Measurements from ENCODE around the gene SGCD. TPM values are rescaled to one million over a fixed set of nuclear protein-coding genes. Genes with fewer than 3 reads are reported as not detected.

SGCD gene
- polyA plus RNA-seq, 4 donors: 0.22 to 7.5 (median 0.62) TPM

GRCh38 chr5:156479849-156480248, 152.9 kb downstream of the SGCD start:
- FAIRE-seq (no peak), DNase-seq (no peak)
- 85 to 94% (median 87%) methylated on average over 1 of the region's 1 CpG for whole genome bisulfite sequencing, 3 donors
- no peak overlapping the region for H3K4me3 ChIP-seq (ENCODE audit: low read depth in 1 of 3, low read length in 3 of 3)
- no peak overlapping the region for H3K27ac ChIP-seq (ENCODE audit: low read depth in 1 of 3, low read length in 2 of 3)
- H3K4me1 ChIP-seq (ENCODE audit: control insufficient read depth in 3 of 3, insufficient read depth in 2 of 3, low read depth in 1 of 3, low read length in 2 of 3): peaks cover 0 to 2% (median 0%) of the 10 kb centered on the region in 3 donors
- no peaks in the 10 kb centered on the region for H3K27me3 ChIP-seq (ENCODE audit: control insufficient read depth in 3 of 3, insufficient read depth in 3 of 3, low read length in 3 of 3)
- peaks cover 0 to 2% of the 10 kb centered on the region in 2 donors for H3K9me3 ChIP-seq (ENCODE audit: control insufficient read depth in 2 of 2, insufficient read depth in 1 of 2, low read depth in 1 of 2, low read length in 1 of 2)
- no peaks in the 10 kb centered on the region for H3K36me3 ChIP-seq (ENCODE audit: control insufficient read depth in 3 of 3, insufficient read depth in 2 of 3, low read depth in 1 of 3, low read length in 3 of 3)

DNA sequence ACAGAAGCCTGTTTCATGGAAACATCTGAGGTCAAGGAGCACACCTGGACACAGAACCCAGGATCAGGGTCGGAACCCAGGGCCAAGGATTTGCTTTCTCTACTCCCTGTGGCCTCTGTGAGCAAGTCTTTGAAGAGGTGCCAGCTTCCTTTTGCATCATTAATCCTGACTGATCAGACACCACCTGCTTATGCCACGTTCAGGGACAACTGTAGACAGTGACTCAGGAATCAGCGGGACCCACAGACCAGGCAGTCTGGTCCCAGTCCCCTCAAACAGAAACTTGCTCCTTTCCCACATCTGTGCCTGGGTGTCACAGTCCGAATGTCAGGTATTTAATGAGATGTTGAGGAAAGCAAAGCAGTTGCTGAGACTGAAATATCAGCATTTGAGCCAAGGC, 154.8 kb downstream of the SGCD start:
- DNase-seq (no peak), FAIRE-seq (no peak)
- Histone ChIP-seq H3K27me3 (ENCODE audit: control insufficient read depth in 3 of 3, insufficient read depth in 3 of 3, low read length in 3 of 3) (no peaks in the 10 kb centered on the region), H3K9me3 (ENCODE audit: control insufficient read depth in 2 of 2, insufficient read depth in 1 of 2, low read depth in 1 of 2, low read length in 1 of 2) (peaks cover 0 to 13% of the 10 kb centered on the region in 2 donors), H3K36me3 (ENCODE audit: control insufficient read depth in 3 of 3, insufficient read depth in 2 of 3, low read depth in 1 of 3, low read length in 3 of 3) (no peaks in the 10 kb centered on the region), H3K4me3 (ENCODE audit: low read depth in 1 of 3, low read length in 3 of 3) (no peak overlapping the region), H3K27ac (ENCODE audit: low read depth in 1 of 3, low read length in 2 of 3) (no peak overlapping the region), H3K4me1 (ENCODE audit: control insufficient read depth in 3 of 3, insufficient read depth in 2 of 3, low read depth in 1 of 3, low read length in 2 of 3) (peaks cover 0 to 2% (median 0%) of the 10 kb centered on the region in 3 donors)
- 38 to 75% (median 45%) methylated on average over 4 of the region's 4 CpGs for whole genome bisulfite sequencing, 3 donors

- Histone ChIP-seq H3K27ac (ENCODE audit: low read depth in 1 of 3, low read length in 2 of 3) (no peak overlapping the region), H3K27me3 (ENCODE audit: control insufficient read depth in 3 of 3, insufficient read depth in 3 of 3, low read length in 3 of 3) (no peaks in the 10 kb centered on the region), H3K4me3 (ENCODE audit: low read depth in 1 of 3, low read length in 3 of 3) (no peak overlapping the region), H3K36me3 (ENCODE audit: control insufficient read depth in 3 of 3, insufficient read depth in 2 of 3, low read depth in 1 of 3, low read length in 3 of 3) (no peaks in the 10 kb centered on the region), H3K4me1 (ENCODE audit: control insufficient read depth in 3 of 3, insufficient read depth in 2 of 3, low read depth in 1 of 3, low read length in 2 of 3) (no peaks in the 10 kb centered on the region), H3K9me3 (ENCODE audit: control insufficient read depth in 2 of 2, insufficient read depth in 1 of 2, low read depth in 1 of 2, low read length in 1 of 2) (peaks cover 0 to 17% of the 10 kb centered on the region in 2 donors)
- DNase-seq (no peak), FAIRE-seq (no peak)
Measured at GRCh38 chr5:156482818-156483217, 155.9 kb downstream of the SGCD start.

- H3K9me3 ChIP-seq (ENCODE audit: control insufficient read depth in 2 of 2, insufficient read depth in 1 of 2, low read depth in 1 of 2, low read length in 1 of 2): peaks cover 0 to 15% of the 10 kb centered on the region in 2 donors
Measured at GRCh38 chr5:156486394-156487238, 159.7 kb downstream of the SGCD start.

DNA sequence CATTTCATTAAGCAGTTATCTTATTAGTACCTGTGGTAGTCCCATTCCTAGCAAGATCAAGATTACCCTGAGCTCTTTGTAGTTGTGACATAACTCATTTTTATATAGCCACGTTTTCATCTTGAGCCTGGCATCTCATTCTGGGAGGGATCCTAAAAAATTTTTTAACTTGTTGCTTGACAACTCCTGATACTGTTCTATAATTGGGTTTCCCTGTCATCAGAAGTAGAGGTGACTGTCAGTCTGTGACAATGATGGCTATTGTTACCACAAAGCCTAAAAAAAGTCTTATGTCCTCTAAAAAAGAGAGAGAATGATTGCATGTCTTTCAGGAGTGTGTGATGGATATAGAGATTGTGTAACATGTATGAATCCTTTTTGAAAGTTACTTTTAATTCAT, 164.8 kb downstream of the SGCD start:
- FAIRE-seq: no peak
- Histone ChIP-seq H3K36me3 (ENCODE audit: control insufficient read depth in 3 of 3, insufficient read depth in 2 of 3, low read depth in 1 of 3, low read length in 3 of 3) (no peaks in the 10 kb centered on the region), H3K9me3 (ENCODE audit: control insufficient read depth in 2 of 2, insufficient read depth in 1 of 2, low read depth in 1 of 2, low read length in 1 of 2) (peaks cover 0 to 3% of the 10 kb centered on the region in 2 donors), H3K4me1 (ENCODE audit: control insufficient read depth in 3 of 3, insufficient read depth in 2 of 3, low read depth in 1 of 3, low read length in 2 of 3) (no peaks in the 10 kb centered on the region), H3K27ac (ENCODE audit: low read depth in 1 of 3, low read length in 2 of 3) (no peak overlapping the region), H3K4me3 (ENCODE audit: low read depth in 1 of 3, low read length in 3 of 3) (no peak overlapping the region), H3K27me3 (ENCODE audit: control insufficient read depth in 3 of 3, insufficient read depth in 3 of 3, low read length in 3 of 3) (no peaks in the 10 kb centered on the region)
- no peak for DNase-seq
- WGBS, 3 donors: 20 to 38% (median 31%) methylated on average over 1 of the region's 1 CpG

More at GRCh38 chr5:156486394-156487238, 159.7 kb downstream of the SGCD start:
- DNase-seq: no peak
- Histone ChIP-seq H3K36me3 (ENCODE audit: control insufficient read depth in 3 of 3, insufficient read depth in 2 of 3, low read depth in 1 of 3, low read length in 3 of 3) (no peaks in the 10 kb centered on the region), H3K4me1 (ENCODE audit: control insufficient read depth in 3 of 3, insufficient read depth in 2 of 3, low read depth in 1 of 3, low read length in 2 of 3) (no peaks in the 10 kb centered on the region), H3K27ac (ENCODE audit: low read depth in 1 of 3, low read length in 2 of 3) (no peak overlapping the region), H3K27me3 (ENCODE audit: control insufficient read depth in 3 of 3, insufficient read depth in 3 of 3, low read length in 3 of 3) (no peaks in the 10 kb centered on the region), H3K4me3 (ENCODE audit: low read depth in 1 of 3, low read length in 3 of 3) (no peak overlapping the region)
- 65 to 82% (median 74%) methylated on average over 2 of the region's 2 CpGs for WGBS, 3 donors
- FAIRE-seq: no peak

GRCh38 chr5:156496291-156496690, 169.3 kb downstream of the SGCD start:
- Histone ChIP-seq H3K27me3 (ENCODE audit: control insufficient read depth in 3 of 3, insufficient read depth in 3 of 3, low read length in 3 of 3) (no peaks in the 10 kb centered on the region), H3K27ac (ENCODE audit: low read depth in 1 of 3, low read length in 2 of 3) (no peak overlapping the region), H3K4me3 (ENCODE audit: low read depth in 1 of 3, low read length in 3 of 3) (no peak overlapping the region), H3K9me3 (ENCODE audit: control insufficient read depth in 2 of 2, insufficient read depth in 1 of 2, low read depth in 1 of 2, low read length in 1 of 2) (no peaks in the 10 kb centered on the region), H3K4me1 (ENCODE audit: control insufficient read depth in 3 of 3, insufficient read depth in 2 of 3, low read depth in 1 of 3, low read length in 2 of 3) (no peaks in the 10 kb centered on the region), H3K36me3 (ENCODE audit: control insufficient read depth in 3 of 3, insufficient read depth in 2 of 3, low read depth in 1 of 3, low read length in 3 of 3) (no peaks in the 10 kb centered on the region)
- WGBS, 3 donors: 46 to 51% (median 49%) methylated on average over 3 of the region's 3 CpGs
- DNase-seq (no peak), FAIRE-seq (no peak)

GRCh38 chr5:156497804-156498208, 170.8 kb downstream of the SGCD start:
- no peak for DNase-seq
- no peaks in the 10 kb centered on the region for H3K4me1 ChIP-seq (ENCODE audit: control insufficient read depth in 3 of 3, insufficient read depth in 2 of 3, low read depth in 1 of 3, low read length in 2 of 3)
- WGBS, 3 donors: 33 to 53% (median 47%) methylated on average over 3 of the region's 3 CpGs
- H3K27ac ChIP-seq (ENCODE audit: low read depth in 1 of 3, low read length in 2 of 3): no peak overlapping the region
- no peaks in the 10 kb centered on the region for H3K36me3 ChIP-seq (ENCODE audit: control insufficient read depth in 3 of 3, insufficient read depth in 2 of 3, low read depth in 1 of 3, low read length in 3 of 3)
- H3K4me3 ChIP-seq (ENCODE audit: low read depth in 1 of 3, low read length in 3 of 3): no peak overlapping the region
- FAIRE-seq: no peak
- H3K9me3 ChIP-seq (ENCODE audit: control insufficient read depth in 2 of 2, insufficient read depth in 1 of 2, low read depth in 1 of 2, low read length in 1 of 2): no peaks in the 10 kb centered on the region
- no peaks in the 10 kb centered on the region for H3K27me3 ChIP-seq (ENCODE audit: control insufficient read depth in 3 of 3, insufficient read depth in 3 of 3, low read length in 3 of 3)

- no peaks in the 10 kb centered on the region for H3K4me1 ChIP-seq (ENCODE audit: control insufficient read depth in 3 of 3, insufficient read depth in 2 of 3, low read depth in 1 of 3, low read length in 2 of 3)
Measured at GRCh38 chr5:156498226-156498980, 171.4 kb downstream of the SGCD start.

More at GRCh38 chr5:156498226-156498980, 171.4 kb downstream of the SGCD start:
- H3K36me3 ChIP-seq (ENCODE audit: control insufficient read depth in 3 of 3, insufficient read depth in 2 of 3, low read depth in 1 of 3, low read length in 3 of 3): no peaks in the 10 kb centered on the region
- WGBS, 3 donors: 62 to 71% (median 65%) methylated on average over 7 of the region's 7 CpGs
- FAIRE-seq (no peak), DNase-seq (no peak)
- no peaks in the 10 kb centered on the region for H3K9me3 ChIP-seq (ENCODE audit: control insufficient read depth in 2 of 2, insufficient read depth in 1 of 2, low read depth in 1 of 2, low read length in 1 of 2)
- H3K27me3 ChIP-seq (ENCODE audit: control insufficient read depth in 3 of 3, insufficient read depth in 3 of 3, low read length in 3 of 3): no peaks in the 10 kb centered on the region
- H3K4me3 ChIP-seq (ENCODE audit: low read depth in 1 of 3, low read length in 3 of 3): no peak overlapping the region
- no peak overlapping the region for H3K27ac ChIP-seq (ENCODE audit: low read depth in 1 of 3, low read length in 2 of 3)
